ENCODE data around the gene BMPR2. TPM values are rescaled to one million over a fixed set of nuclear protein-coding genes. Genes with fewer than 3 reads are reported as not detected.
"Not testable (repeated sequence)": the region's sequence is repeated elsewhere in the genome, so short reads cannot be mapped to it uniquely, and the experiment has no call there.

Gene BMPR2
- total RNA-seq, 1 donor from 2014 or later, result 47.9 TPM

DNA sequence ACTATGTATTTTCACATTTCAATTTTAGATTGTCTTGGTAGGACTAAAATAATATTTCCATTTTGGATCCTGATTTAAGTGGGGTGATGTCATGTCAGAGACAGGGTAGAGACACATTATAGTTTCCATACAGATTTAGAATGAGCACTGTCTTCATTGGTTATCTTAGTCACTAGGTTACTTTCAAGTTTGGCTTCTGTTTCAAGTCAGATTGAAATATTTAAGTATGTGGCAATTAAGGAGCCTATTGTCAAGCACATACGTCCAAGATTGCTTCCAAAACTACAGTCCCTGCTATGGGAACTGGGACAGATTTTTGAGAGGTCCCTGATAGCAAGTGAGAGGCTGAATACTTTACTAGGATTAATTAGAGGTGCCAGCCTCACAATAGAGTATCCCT, 169.4 kb downstream of the BMPR2 start:
- H3K36me3 ChIP-seq, result no peaks in the 10 kb centered on the region
- H3K27me3 ChIP-seq, result no peaks in the 10 kb centered on the region
- intact Hi-C loops (cut with DNase I), result no loop called here
- DNase-seq (ENCODE audit: extremely low spot score in 2 of 2), result no peak
- H3K9me3 ChIP-seq, result no peaks in the 10 kb centered on the region
- H3K4me1 ChIP-seq, result no peaks in the 10 kb centered on the region
- H3K4me3 ChIP-seq, result no peak overlapping the region
- TF ChIP-seq POLR2AphosphoS5 (IDR thresholded peaks at IDR 0.05; ENCODE audit: insufficient read depth in 1 of 2, low read depth in 1 of 2), result no peak
- TF ChIP-seq, protein P1, sequence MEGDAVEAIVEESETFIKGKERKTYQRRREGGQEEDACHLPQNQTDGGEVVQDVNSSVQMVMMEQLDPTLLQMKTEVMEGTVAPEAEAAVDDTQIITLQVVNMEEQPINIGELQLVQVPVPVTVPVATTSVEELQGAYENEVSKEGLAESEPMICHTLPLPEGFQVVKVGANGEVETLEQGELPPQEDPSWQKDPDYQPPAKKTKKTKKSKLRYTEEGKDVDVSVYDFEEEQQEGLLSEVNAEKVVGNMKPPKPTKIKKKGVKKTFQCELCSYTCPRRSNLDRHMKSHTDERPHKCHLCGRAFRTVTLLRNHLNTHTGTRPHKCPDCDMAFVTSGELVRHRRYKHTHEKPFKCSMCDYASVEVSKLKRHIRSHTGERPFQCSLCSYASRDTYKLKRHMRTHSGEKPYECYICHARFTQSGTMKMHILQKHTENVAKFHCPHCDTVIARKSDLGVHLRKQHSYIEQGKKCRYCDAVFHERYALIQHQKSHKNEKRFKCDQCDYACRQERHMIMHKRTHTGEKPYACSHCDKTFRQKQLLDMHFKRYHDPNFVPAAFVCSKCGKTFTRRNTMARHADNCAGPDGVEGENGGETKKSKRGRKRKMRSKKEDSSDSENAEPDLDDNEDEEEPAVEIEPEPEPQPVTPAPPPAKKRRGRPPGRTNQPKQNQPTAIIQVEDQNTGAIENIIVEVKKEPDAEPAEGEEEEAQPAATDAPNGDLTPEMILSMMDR (IDR thresholded peaks at IDR 0.05), result no peak
- no peak for TF ChIP-seq POLR2A (IDR thresholded peaks at IDR 0.05)
- no peak overlapping the region for H3K27ac ChIP-seq

DNA sequence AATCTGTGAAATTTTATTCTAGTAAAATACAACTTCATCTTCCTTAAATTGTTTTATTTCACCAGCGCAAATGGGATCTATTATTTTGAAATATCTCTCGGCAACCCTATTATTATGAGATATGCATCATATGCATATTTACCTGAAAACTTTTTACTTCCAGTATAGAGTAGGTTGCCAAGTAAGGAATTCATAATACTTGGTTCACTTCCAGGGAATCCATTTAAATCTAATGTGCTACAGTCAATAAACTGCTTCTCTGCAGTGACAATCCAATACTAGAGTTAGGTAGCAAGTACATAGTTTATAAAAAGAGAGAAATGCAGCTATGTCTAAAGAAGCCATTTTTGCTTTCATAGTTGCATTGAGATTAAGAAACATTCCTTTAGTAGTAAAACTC, 169.8 kb downstream of the BMPR2 start:
- H3K36me3 ChIP-seq, result no peaks in the 10 kb centered on the region
- no peaks in the 10 kb centered on the region for H3K9me3 ChIP-seq
- H3K27ac ChIP-seq, result no peak overlapping the region
- H3K4me1 ChIP-seq, result no peaks in the 10 kb centered on the region
- H3K4me3 ChIP-seq, result no peak overlapping the region
- no peak for TF ChIP-seq POLR2A (IDR thresholded peaks at IDR 0.05)
- TF ChIP-seq, protein P1 (IDR thresholded peaks at IDR 0.05), result no peak
- TF ChIP-seq POLR2AphosphoS5 (IDR thresholded peaks at IDR 0.05; ENCODE audit: insufficient read depth in 1 of 2, low read depth in 1 of 2), result no peak
- intact Hi-C loops (cut with DNase I), result no loop called here
- no peak for DNase-seq (ENCODE audit: extremely low spot score in 2 of 2)
- H3K27me3 ChIP-seq, result no peaks in the 10 kb centered on the region

DNA sequence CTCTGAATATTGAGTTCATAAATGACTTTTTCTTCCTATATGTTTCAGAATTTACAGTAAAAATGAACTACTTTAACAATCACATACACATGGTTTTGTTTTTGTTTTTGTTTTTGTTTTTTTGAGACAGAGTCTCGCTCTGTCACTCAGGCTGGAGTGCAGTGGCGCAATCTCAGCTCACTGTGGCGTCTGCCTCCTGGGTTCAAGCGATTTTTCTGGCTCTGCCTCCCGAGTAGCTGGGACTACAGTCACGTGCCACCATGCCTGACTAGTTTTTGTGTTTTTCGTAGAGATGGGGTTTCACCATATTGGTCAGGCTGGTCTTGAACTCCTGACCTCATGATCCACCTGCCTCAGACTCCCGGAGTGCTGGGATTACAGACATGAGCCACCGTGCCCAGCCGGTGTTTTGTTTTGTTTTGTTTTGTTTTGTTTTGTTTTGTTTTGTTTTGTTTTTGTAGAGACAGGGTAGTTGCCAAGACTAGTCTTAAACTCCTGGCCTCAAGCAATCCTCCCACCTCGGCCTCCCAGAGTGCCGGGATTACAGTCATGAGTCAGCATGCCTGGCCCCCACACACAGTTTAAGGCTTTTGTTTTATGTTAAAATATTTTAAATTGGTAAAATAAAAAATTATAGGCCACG, 170.5 kb downstream of the BMPR2 start:
- H3K36me3 ChIP-seq; H3K27ac ChIP-seq; H3K27me3 ChIP-seq; H3K4me3 ChIP-seq; intact Hi-C loops (cut with DNase I); DNase-seq (ENCODE audit: extremely low spot score in 2 of 2); H3K9me3 ChIP-seq; H3K4me1 ChIP-seq: not testable (repeated sequence)

DNA sequence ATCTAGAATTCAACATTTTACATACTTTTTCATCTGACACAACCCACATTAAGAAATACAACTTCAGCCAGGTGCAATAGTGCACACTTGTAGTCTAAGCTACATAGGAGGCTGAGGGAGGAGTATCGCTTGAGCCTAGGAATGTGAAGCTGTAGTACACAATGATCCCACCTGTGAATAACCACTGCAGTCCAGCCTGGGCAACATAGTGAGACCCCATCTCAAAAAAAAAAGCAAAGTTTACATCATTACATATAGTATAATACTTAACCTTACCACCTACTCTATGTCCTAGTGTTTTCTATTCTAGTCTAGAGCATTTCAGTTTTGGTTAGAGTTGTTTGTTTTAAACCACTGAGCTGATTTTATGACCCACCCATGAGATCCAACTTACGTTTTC, 172.1 kb downstream of the BMPR2 start:
- Histone ChIP-seq H3K27me3 (no peaks in the 10 kb centered on the region), H3K4me3 (no peak overlapping the region), H3K27ac (no peak overlapping the region), H3K36me3 (peaks cover 0 to 4% of the 10 kb centered on the region in 2 donors), H3K9me3 (no peaks in the 10 kb centered on the region), H3K4me1 (no peaks in the 10 kb centered on the region)
- TF ChIP-seq, protein P1 (IDR thresholded peaks at IDR 0.05), result no peak
- TF ChIP-seq POLR2A (IDR thresholded peaks at IDR 0.05) (no peak), POLR2AphosphoS5 (IDR thresholded peaks at IDR 0.05; ENCODE audit: insufficient read depth in 1 of 2, low read depth in 1 of 2) (no peak)
- DNase-seq (ENCODE audit: extremely low spot score in 2 of 2), result no peak
- intact Hi-C loops (cut with DNase I), result no loop called here

DNA sequence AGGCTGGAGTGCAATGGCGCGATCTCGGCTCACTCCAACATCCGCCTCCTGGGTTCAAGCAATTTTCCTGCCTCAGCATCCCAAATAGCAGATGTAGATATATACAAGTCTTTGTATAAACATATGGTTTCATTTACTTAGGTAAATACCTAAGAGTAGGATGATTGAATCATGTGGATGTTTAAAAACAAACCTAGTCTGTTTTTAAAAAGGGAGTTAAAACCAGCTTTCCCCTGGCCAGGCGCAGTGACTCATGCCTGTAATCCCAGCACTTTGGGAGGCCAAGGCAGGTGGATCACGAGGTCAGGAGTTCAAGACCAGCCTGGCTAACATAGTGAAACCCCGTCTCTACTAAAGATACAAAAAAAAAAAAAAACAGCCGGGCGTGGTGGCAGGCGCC, 174.9 kb downstream of the BMPR2 start:
- H3K4me3 ChIP-seq; H3K9me3 ChIP-seq; H3K27me3 ChIP-seq; H3K4me1 ChIP-seq; H3K27ac ChIP-seq; intact Hi-C loops (cut with DNase I); DNase-seq (ENCODE audit: extremely low spot score in 2 of 2): not testable (repeated sequence)
- peaks cover 0 to 21% of the 10 kb centered on the region in 2 donors for H3K36me3 ChIP-seq

DNA sequence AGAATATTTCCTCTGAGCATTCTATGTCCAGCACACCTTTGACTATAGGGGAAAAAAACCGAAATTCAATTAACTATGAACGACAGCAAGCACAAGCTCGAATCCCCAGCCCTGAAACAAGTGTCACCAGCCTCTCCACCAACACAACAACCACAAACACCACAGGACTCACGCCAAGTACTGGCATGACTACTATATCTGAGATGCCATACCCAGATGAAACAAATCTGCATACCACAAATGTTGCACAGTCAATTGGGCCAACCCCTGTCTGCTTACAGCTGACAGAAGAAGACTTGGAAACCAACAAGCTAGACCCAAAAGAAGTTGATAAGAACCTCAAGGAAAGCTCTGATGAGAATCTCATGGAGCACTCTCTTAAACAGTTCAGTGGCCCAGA, 179.2 kb downstream of the BMPR2 start:
- no peak overlapping the region for H3K4me3 ChIP-seq
- H3K27me3 ChIP-seq, result no peaks in the 10 kb centered on the region
- TF ChIP-seq POLR2A (IDR thresholded peaks at IDR 0.05) (no peak), POLR2AphosphoS5 (IDR thresholded peaks at IDR 0.05; ENCODE audit: insufficient read depth in 1 of 2, low read depth in 1 of 2) (no peak)
- TF ChIP-seq, protein P1 (IDR thresholded peaks at IDR 0.05), result no peak
- H3K36me3 ChIP-seq, result peaks cover 0 to 42% of the 10 kb centered on the region in 2 donors
- no peak for DNase-seq (ENCODE audit: extremely low spot score in 2 of 2)
- H3K9me3 ChIP-seq, result no peaks in the 10 kb centered on the region
- no peaks in the 10 kb centered on the region for H3K4me1 ChIP-seq
- H3K27ac ChIP-seq, result no peak overlapping the region
- intact Hi-C loops (cut with DNase I), result no loop called here

All from vagina (tissue), 2 donors.